Liver (tissue), 9 donors: ENCODE data around the gene NT5C1A. TPM values are rescaled to one million over a fixed set of nuclear protein-coding genes. Genes with fewer than 3 reads are reported as not detected.

Experiments used
- DNase-seq: peaks from one replicate; pipeline ENCODE4 v3.0.0-alpha.2; 2017; ENCODE audit warnings: low spot score
- H3K27ac ChIP-seq, 2 donors: one replicate each; pipeline ENCODE4 v1.7.0; 2013; ENCODE audit warnings: inconsistent platforms in 2 of 2, low read length in 2 of 2, control low read depth in 1 of 2, low read depth in 1 of 2, mild to moderate bottlenecking in 1 of 2
- H3K27me3 ChIP-seq, 4 donors: one replicate each; pipeline versions ENCODE4 v1.6.1 to v1.7.0; 2013; ENCODE audit warnings: low read length in 3 of 4, inconsistent platforms in 1 of 4, mild to moderate bottlenecking in 1 of 4, moderate library complexity in 1 of 4; ENCODE audit not compliant: control insufficient read depth in 4 of 4, insufficient read depth in 4 of 4
- H3K36me3 ChIP-seq, 4 donors: one replicate each; pipeline versions ENCODE4 v1.6.1 to v1.7.0; 2013; ENCODE audit warnings: low read length in 3 of 4, mild to moderate bottlenecking in 3 of 4, low read depth in 1 of 4, moderate library complexity in 1 of 4; ENCODE audit not compliant: control insufficient read depth in 4 of 4, insufficient read depth in 3 of 4
- H3K4me1 ChIP-seq, 4 donors: one replicate each; pipeline versions ENCODE4 v1.6.1 to v1.7.0; 2013; ENCODE audit warnings: low read length in 3 of 4, mild to moderate bottlenecking in 3 of 4, moderate library complexity in 1 of 4; ENCODE audit not compliant: control insufficient read depth in 4 of 4, insufficient read depth in 4 of 4
- H3K4me3 ChIP-seq, 3 donors: one replicate each; pipeline versions ENCODE4 v1.6.1 to v1.7.0; 2013; ENCODE audit warnings: low read length in 3 of 3, control low read depth in 1 of 3, low read depth in 1 of 3, mild to moderate bottlenecking in 1 of 3
- H3K9ac ChIP-seq, 2 donors: one replicate each; pipeline ENCODE4 v1.7.0; 2013; ENCODE audit warnings: low read length in 2 of 2, mild to moderate bottlenecking in 2 of 2, moderate library complexity in 2 of 2, control low read depth in 1 of 2, low read depth in 1 of 2
- H3K9me3 ChIP-seq, 4 donors: one replicate each; pipeline versions ENCODE4 v1.6.1 to v1.7.0; 2013; ENCODE audit warnings: low read length in 3 of 4; ENCODE audit not compliant: control insufficient read depth in 4 of 4
- ATF3 ChIP-seq: IDR thresholded peaks from 2 replicates; pipeline ENCODE4 v1.6.1; 2016; ENCODE audit warnings: antibody characterized with exemption
- CTCF ChIP-seq: fragments of 150-350 bp; IDR thresholded peaks from 2 replicates; pipeline ENCODE4 v1.5.1; 2017; ENCODE audit warnings: improper control_type of control experiment, low read depth, low read length; ENCODE audit not compliant: missing input control
- FOXA1 ChIP-seq: IDR thresholded peaks from 2 replicates; pipeline ENCODE4 v1.6.1; 2016; ENCODE audit warnings: antibody characterized with exemption
- FOXA2 ChIP-seq: IDR thresholded peaks from 2 replicates; pipeline ENCODE4 v1.6.1; 2016; ENCODE audit warnings: antibody characterized with exemption
- GABPA ChIP-seq, 2 donors: IDR thresholded peaks in 1 of 2; conservative IDR thresholded peaks in 1 of 2; 2 replicates each; pipeline ENCODE4 v1.6.1; 2016; ENCODE audit warnings: antibody characterized with exemption in 2 of 2, mild to moderate bottlenecking in 1 of 2, moderate library complexity in 1 of 2
- HNF4A ChIP-seq, 2 donors: conservative IDR thresholded peaks; 2 replicates each; pipeline ENCODE4 v1.6.1; 2016; ENCODE audit warnings: antibody characterized with exemption in 2 of 2, mild to moderate bottlenecking in 2 of 2
- HNF4G ChIP-seq: IDR thresholded peaks from 2 replicates; pipeline ENCODE4 v1.6.1; 2016; ENCODE audit warnings: antibody characterized with exemption
- JUND ChIP-seq, 2 donors: IDR thresholded peaks; 2 replicates each; pipeline ENCODE4 v1.6.1; 2016; ENCODE audit warnings: antibody characterized with exemption in 2 of 2
- MAX ChIP-seq: IDR thresholded peaks from 2 replicates; pipeline ENCODE4 v1.6.1; 2016; ENCODE audit warnings: antibody characterized with exemption
- NR2F2 ChIP-seq: IDR thresholded peaks from 2 replicates; pipeline ENCODE4 v1.6.1; 2016; ENCODE audit warnings: antibody characterized with exemption
- RAD21 ChIP-seq, 2 donors: IDR thresholded peaks; 2 replicates each; pipeline ENCODE4 v1.6.1; 2016; ENCODE audit warnings: antibody characterized with exemption in 2 of 2, mild to moderate bottlenecking in 2 of 2
- REST ChIP-seq: IDR thresholded peaks from 2 replicates; pipeline ENCODE4 v1.6.1; 2016; ENCODE audit warnings: antibody characterized with exemption, mild to moderate bottlenecking
- RXRA ChIP-seq, 2 donors: IDR thresholded peaks; 2 replicates each; pipeline ENCODE4 v1.6.1; 2017 to 2018; ENCODE audit warnings: antibody characterized with exemption in 2 of 2, mild to moderate bottlenecking in 1 of 2
- SP1 ChIP-seq: IDR thresholded peaks from 2 replicates; pipeline ENCODE4 v1.6.1; 2018; ENCODE audit warnings: antibody characterized with exemption, mild to moderate bottlenecking
- TAF1 ChIP-seq: conservative IDR thresholded peaks from 2 replicates; pipeline ENCODE4 v1.6.1; 2016; ENCODE audit warnings: antibody characterized with exemption, mild to moderate bottlenecking
- YY1 ChIP-seq: IDR thresholded peaks from 2 replicates; pipeline ENCODE4 v1.6.1; 2016; ENCODE audit warnings: antibody characterized with exemption, mild to moderate bottlenecking
- ZBTB33 ChIP-seq: IDR thresholded peaks from 2 replicates; pipeline ENCODE4 v1.6.1; 2016; ENCODE audit warnings: antibody characterized with exemption
- WGBS: extraction: QIAGEN DNeasy Blood & Tissue Kit; methylation state at CpG from one replicate; pipeline ENCODE4 v1.1.7; 2013; 5-methylcytosine and 5-hydroxymethylcytosine counted together
- polyA plus RNA-seq, 2 donors: library from polyadenylated mRNA; stranded (reverse) in 1 of 2; unstranded in 1 of 2; fragments of 200-250 nt in 1 of 2; fragments of >200 nt in 1 of 2; fragmentation: Nextera tagmentation in 1 of 2; extraction: Ambion mirVana in 1 of 2; gene quantifications; one replicate each; pipeline versions ENCODE4 v1.2.1 to v1.2.3, GENCODE V29; 2013 to 2015
- total RNA-seq, 2 donors: library from RNA; depleted of rRNA; stranded (reverse); fragments of >200 nt; gene quantifications; one replicate each; pipeline ENCODE4 v1.2.3, GENCODE V29; 2014
- donor health status: healthy.
- donor health status: healthy.
- donor health status: healthy.
- donor health status: healthy.
- donor health status: healthy.

NT5C1A gene
- total and polyA plus RNA-seq, 4 donors = 0.05 to 0.08 TPM; not detected in 2

GRCh38 chr1:39615086-39615673 lies 56.7 kb downstream of the NT5C1A start:
- Histone ChIP-seq H3K27me3 (no peaks in the 10 kb centered on the region), H3K36me3 (no peaks in the 10 kb centered on the region), H3K4me1 (no peaks in the 10 kb centered on the region), H3K9ac (no peak overlapping the region), H3K4me3 (no peak overlapping the region), H3K27ac (no peak overlapping the region), H3K9me3 (no peaks in the 10 kb centered on the region)
- no peak for TF ChIP-seq CTCF
- TF ChIP-seq FOXA1 = no peak
- TF ChIP-seq RXRA (IDR thresholded peaks at IDR 0.05) = no peak
- no peak for TF ChIP-seq MAX
- TF ChIP-seq REST = no peak
- TF ChIP-seq RAD21 (IDR thresholded peaks at IDR 0.05) = no peak
- TF ChIP-seq HNF4A (conservative IDR thresholded peaks at IDR 0.05) = no peak
- no peak for TF ChIP-seq YY1
- DNase-seq = no peak
- 76% methylated on average over 8 of the region's 8 CpGs for WGBS

GRCh38 chr1:39614488-39614887 lies 57.4 kb downstream of the NT5C1A start:
- Histone ChIP-seq H3K9ac (no peak overlapping the region), H3K4me3 (no peak overlapping the region), H3K27me3 (no peaks in the 10 kb centered on the region), H3K4me1 (peaks cover 0 to 4% (median 0%) of the 10 kb centered on the region in 4 donors), H3K9me3 (no peaks in the 10 kb centered on the region), H3K27ac (no peak overlapping the region), H3K36me3 (no peaks in the 10 kb centered on the region)
- DNase-seq = no peak
- 89% methylated on average over 6 of the region's 6 CpGs for WGBS
- TF ChIP-seq FOXA2 (no peak), JUND (IDR thresholded peaks at IDR 0.05) (no peak), ZBTB33 (no peak), NR2F2 (no peak), CTCF (no peak), YY1 (no peak), MAX (no peak), SP1 (no peak), TAF1 (no peak), ATF3 (no peak), REST (no peak), RXRA (IDR thresholded peaks at IDR 0.05) (no peak), GABPA (IDR thresholded peaks at IDR 0.05 in 1 of 2, conservative IDR thresholded peaks at IDR 0.05 in 1 of 2) (no peak), HNF4G (no peak), FOXA1 (no peak), HNF4A (conservative IDR thresholded peaks at IDR 0.05) (no peak), RAD21 (IDR thresholded peaks at IDR 0.05) (no peak)
